Body of pancreas (tissue), 4 donors: Measurements from ENCODE around the gene AFF3. TPM values are rescaled to one million over a fixed set of nuclear protein-coding genes. Genes with fewer than 3 reads are reported as not detected.

Experiments used
- ATAC-seq: fragments of 150-250 bp; one replicate; pipeline ENCODE4 v1.9.1; 2016
- DNase-seq, 4 donors: peaks; one replicate each; pipeline ENCODE4 v3.0.0-alpha.2; 2019
- H3K27ac ChIP-seq, 4 donors: fragments of 200-600 bp; sonication (generic); 1 replicate in 3 of 4; 2 replicates in 1 of 4; pipeline versions ENCODE4 v1.5.1 to v1.6.1; 2016 to 2019; ENCODE audit warnings: mild to moderate bottlenecking in 1 of 4, mixed read lengths in 1 of 4, moderate library complexity in 1 of 4
- H3K27me3 ChIP-seq, 2 donors: fragments of 200-600 bp; sonication (generic); one replicate each; pipeline ENCODE4 v1.6.0; 2016; ENCODE audit warnings: mild to moderate bottlenecking in 1 of 2
- H3K36me3 ChIP-seq, 2 donors: fragments of 200-600 bp; sonication (generic); replicated peaks in 1 of 2; 2 replicates each; pipeline ENCODE4 v1.5.1; 2016; ENCODE audit warnings: low read depth in 2 of 2; ENCODE audit not compliant: insufficient read depth in 1 of 2
- H3K4me1 ChIP-seq: fragments of 200-600 bp; sonication (generic); one replicate; pipeline ENCODE4 v1.6.0; 2016
- H3K4me3 ChIP-seq, 2 donors: fragments of 200-600 bp; sonication (generic); 1 replicate in 1 of 2; 2 replicates in 1 of 2; pipeline ENCODE4 v1.5.1; 2016 to 2019
- H3K9me3 ChIP-seq, 3 donors: fragments of 200-600 bp; sonication (generic); 1 replicate in 2 of 3; 2 replicates in 1 of 3; pipeline ENCODE4 v1.5.1; 2016
- POLR2A ChIP-seq, 3 donors: fragments of 450-650 bp; IDR thresholded peaks; one replicate each; pipeline ENCODE4 v1.6.1; 2016; ENCODE audit warnings: antibody characterized with exemption in 3 of 3, mild to moderate bottlenecking in 2 of 3
- WGBS, 2 donors: methylation state at CpG; one replicate each; pipeline ENCODE4 v1.1.5; 2017; 5-methylcytosine and 5-hydroxymethylcytosine counted together
- intact Hi-C: fragments of 100-400 bp; cut with DNase I; formaldehyde crosslinking; loops from one replicate; pipeline ENCODE4 v1.15.1; 2023
- total RNA-seq, 2 donors: library from RNA; depleted of rRNA; stranded (reverse); fragments of >200 nt; gene quantifications; one replicate each; pipeline ENCODE4 v1.1.0, GENCODE V29; 2016
- TF ChIP-seq, protein P1 (sequence below), 7 experiments: fragments of 450-650 bp in 4 of 7; fragments of 200-600 bp in 3 of 7; sonication (generic) in 3 of 7; IDR thresholded peaks; one replicate each; pipeline ENCODE4 v1.5.1; 2016 to 2019; ENCODE audit warnings: antibody characterized with exemption in 7 of 7

Gene AFF3
- total RNA-seq, 2 donors from 2014 or later = 0.52 to 0.99 TPM

DNA sequence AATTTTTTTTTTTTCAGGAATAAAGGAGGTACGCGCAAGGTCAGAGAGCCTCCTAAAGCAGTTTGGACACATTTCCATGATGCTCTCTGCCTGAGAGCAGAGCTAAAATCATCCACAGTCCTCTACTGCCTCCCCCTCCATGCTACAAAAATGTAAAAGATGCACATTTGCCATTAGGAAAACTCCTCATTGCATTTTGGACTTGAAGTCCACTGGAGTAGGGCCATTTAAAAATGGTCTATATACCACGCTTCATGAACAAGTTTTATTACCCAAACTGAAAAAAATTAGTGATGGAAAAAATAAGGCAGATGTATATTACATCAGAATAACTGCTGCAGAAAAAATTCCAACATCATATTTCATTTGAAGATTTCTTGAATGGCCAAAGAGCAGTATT, 256.0 kb downstream of the AFF3 start:
- intact Hi-C loops = no loop called here
- DNase-seq = no peak
- TF ChIP-seq, protein P1, sequence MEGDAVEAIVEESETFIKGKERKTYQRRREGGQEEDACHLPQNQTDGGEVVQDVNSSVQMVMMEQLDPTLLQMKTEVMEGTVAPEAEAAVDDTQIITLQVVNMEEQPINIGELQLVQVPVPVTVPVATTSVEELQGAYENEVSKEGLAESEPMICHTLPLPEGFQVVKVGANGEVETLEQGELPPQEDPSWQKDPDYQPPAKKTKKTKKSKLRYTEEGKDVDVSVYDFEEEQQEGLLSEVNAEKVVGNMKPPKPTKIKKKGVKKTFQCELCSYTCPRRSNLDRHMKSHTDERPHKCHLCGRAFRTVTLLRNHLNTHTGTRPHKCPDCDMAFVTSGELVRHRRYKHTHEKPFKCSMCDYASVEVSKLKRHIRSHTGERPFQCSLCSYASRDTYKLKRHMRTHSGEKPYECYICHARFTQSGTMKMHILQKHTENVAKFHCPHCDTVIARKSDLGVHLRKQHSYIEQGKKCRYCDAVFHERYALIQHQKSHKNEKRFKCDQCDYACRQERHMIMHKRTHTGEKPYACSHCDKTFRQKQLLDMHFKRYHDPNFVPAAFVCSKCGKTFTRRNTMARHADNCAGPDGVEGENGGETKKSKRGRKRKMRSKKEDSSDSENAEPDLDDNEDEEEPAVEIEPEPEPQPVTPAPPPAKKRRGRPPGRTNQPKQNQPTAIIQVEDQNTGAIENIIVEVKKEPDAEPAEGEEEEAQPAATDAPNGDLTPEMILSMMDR (IDR thresholded peaks at IDR 0.05) = no peak
- TF ChIP-seq POLR2A (IDR thresholded peaks at IDR 0.05) = no peak
- WGBS, 2 donors = 92 to 94% methylated on average over 3 of the region's 3 CpGs
- Histone ChIP-seq H3K36me3 (no peaks in the 10 kb centered on the region), H3K4me3 (no peak overlapping the region), H3K4me1 (peaks cover 8% of the 10 kb centered on the region), H3K9me3 (no peaks in the 10 kb centered on the region), H3K27ac (no peak overlapping the region), H3K27me3 (no peaks in the 10 kb centered on the region)
- ATAC-seq = no peak

DNA sequence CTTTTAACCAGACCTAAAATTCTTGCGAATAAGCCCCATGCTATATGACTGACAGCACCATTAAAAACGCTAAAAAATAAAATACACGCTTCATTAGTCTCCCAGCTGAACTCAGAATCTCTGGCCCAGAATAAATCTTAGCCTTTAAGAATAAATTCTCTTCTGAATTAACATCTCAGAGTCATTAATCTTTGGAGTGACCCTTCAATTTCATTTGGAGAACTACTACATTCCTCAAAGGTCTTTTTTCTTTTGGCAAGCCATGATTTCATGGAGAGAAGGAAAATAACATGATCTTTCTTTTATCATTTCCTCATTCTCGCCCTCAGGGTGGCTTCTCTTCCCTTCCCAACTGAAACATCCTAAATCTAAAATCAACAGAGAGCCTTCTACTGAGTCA, 259.0 kb downstream of the AFF3 start:
- TF ChIP-seq, protein P1 (IDR thresholded peaks at IDR 0.05) = no peak
- TF ChIP-seq POLR2A (IDR thresholded peaks at IDR 0.05) = no peak
- DNase-seq (no peak), ATAC-seq (no peak)
- Histone ChIP-seq H3K4me3 (no peak overlapping the region), H3K4me1 (peaks cover 9% of the 10 kb centered on the region), H3K36me3 (no peaks in the 10 kb centered on the region), H3K27me3 (no peaks in the 10 kb centered on the region), H3K27ac (no peak overlapping the region), H3K9me3 (no peaks in the 10 kb centered on the region)
- 75 to 80% methylated on average over 4 of the region's 4 CpGs for WGBS, 2 donors
- intact Hi-C loops = no loop called here

DNA sequence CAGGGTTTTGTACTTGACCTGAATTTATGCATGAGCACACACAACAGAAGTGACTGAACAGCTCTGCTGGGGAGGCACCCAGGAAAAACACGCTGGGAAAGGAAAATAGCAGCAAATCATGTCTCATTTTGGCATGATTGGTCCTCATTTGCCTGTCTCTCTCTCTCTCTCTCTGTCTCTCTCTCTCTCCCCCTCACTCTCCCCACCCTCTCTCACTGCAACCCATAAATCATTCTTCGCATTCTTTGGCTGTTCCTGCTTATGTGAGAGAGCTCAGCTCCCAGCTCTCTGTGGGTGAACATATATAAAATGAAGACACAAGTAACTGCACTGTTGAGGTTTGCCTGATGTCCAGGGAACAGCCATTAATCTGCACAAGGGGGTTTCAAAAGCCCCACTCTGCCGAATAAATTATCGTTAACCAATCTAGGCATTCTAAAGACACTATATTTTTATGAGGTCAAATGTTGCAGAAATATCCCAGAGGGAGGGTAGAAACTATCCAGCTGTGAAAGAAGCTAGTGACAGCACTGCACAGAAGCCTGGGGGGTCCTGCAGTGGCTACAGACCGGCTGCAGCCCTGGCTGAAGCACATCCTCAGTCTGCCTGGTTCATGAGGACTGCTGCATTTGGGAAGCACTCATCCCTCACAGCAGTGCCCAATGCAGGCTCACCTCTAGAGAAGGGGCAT, 260.3 kb downstream of the AFF3 start:
- Histone ChIP-seq H3K36me3 (no peaks in the 10 kb centered on the region), H3K27ac (no peak overlapping the region), H3K4me1 (peaks cover 9% of the 10 kb centered on the region), H3K9me3 (no peaks in the 10 kb centered on the region), H3K27me3 (no peaks in the 10 kb centered on the region), H3K4me3 (no peak overlapping the region)
- ATAC-seq (peak; percentile 68), DNase-seq (peak in 1 of 4 donors; percentile 21)
- TF ChIP-seq, protein P1 (IDR thresholded peaks at IDR 0.05) = no peak
- TF ChIP-seq POLR2A (IDR thresholded peaks at IDR 0.05) = no peak
- 32 to 39% methylated on average over 5 of the region's 5 CpGs for WGBS, 2 donors
- intact Hi-C loops = no loop called here

DNA sequence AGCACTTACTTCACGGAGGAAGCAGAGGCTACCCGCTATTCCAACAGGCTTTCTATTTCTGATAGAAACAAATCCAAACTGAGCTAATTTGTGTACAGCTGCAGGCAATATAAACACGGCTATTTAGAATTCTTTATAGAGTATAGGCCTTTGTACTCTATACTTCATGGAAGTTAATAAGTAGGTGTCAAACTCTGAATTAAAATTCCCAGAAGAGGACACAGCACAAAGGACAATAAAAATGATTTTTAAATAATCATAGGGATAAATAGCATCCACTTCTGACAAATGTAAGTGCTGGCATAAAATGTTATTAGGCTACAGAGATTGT, 261.5 kb downstream of the AFF3 start:
- H3K4me1 ChIP-seq = peaks cover 9% of the 10 kb centered on the region
- no peak overlapping the region for H3K27ac ChIP-seq
- WGBS, 2 donors = 74 to 89% methylated on average over 3 of the region's 3 CpGs
- intact Hi-C loops = no loop called here
- H3K9me3 ChIP-seq = no peaks in the 10 kb centered on the region
- no peaks in the 10 kb centered on the region for H3K27me3 ChIP-seq
- H3K36me3 ChIP-seq = no peaks in the 10 kb centered on the region
- no peak for TF ChIP-seq POLR2A (IDR thresholded peaks at IDR 0.05)
- TF ChIP-seq, protein P1 (IDR thresholded peaks at IDR 0.05) = no peak
- no peak for ATAC-seq
- DNase-seq = no peak
- H3K4me3 ChIP-seq = no peak overlapping the region
